H9 (cell line): ENCODE measurements around the gene ITGA1. TPM values are rescaled to one million over a fixed set of nuclear protein-coding genes. Genes with fewer than 3 reads are reported as not detected.

ENCODE experiments used
- DNase-seq: peaks from one replicate; pipeline ENCODE4 v3.0.0-alpha.2; 2017
- H2AFZ ChIP-seq: one replicate; pipeline ENCODE4 v1.6.1; 2013; ENCODE audit warnings: mild to moderate bottlenecking, low read length, control low read depth, moderate library complexity
- H2AK5ac ChIP-seq: 2 replicates; pipeline ENCODE4 v1.6.1; 2013; ENCODE audit warnings: low read length, control low read depth, mixed read lengths; ENCODE audit not compliant: insufficient read length
- H2BK120ac ChIP-seq: one replicate; pipeline ENCODE4 v1.6.1; 2013; ENCODE audit warnings: low read depth, mild to moderate bottlenecking, low read length, control low read depth, inconsistent platforms; ENCODE audit not compliant: poor library complexity, severe bottlenecking
- H2BK12ac ChIP-seq: 2 replicates; pipeline ENCODE4 v1.6.1; 2013; ENCODE audit warnings: low read length, control low read depth, mixed read lengths, low read depth; ENCODE audit not compliant: insufficient read length
- H2BK15ac ChIP-seq: 2 replicates; pipeline ENCODE4 v1.6.1; 2013; ENCODE audit warnings: low read depth, low read length, control low read depth
- H2BK20ac ChIP-seq: one replicate; pipeline ENCODE4 v1.6.1; 2013; ENCODE audit warnings: low read depth, mild to moderate bottlenecking, low read length, control low read depth, inconsistent platforms; ENCODE audit not compliant: poor library complexity, severe bottlenecking
- H2BK5ac ChIP-seq: 2 replicates; pipeline ENCODE4 v1.6.1; 2013; ENCODE audit warnings: low read length, control low read depth, mixed read lengths; ENCODE audit not compliant: insufficient read length
- H3K14ac ChIP-seq: 2 replicates; pipeline ENCODE4 v1.6.1; 2013; ENCODE audit warnings: low read length, control low read depth; ENCODE audit not compliant: insufficient read depth
- H3K18ac ChIP-seq: 2 replicates; pipeline ENCODE4 v1.6.1; 2013; ENCODE audit warnings: low read depth, mild to moderate bottlenecking, mixed read lengths, low read length, control low read depth; ENCODE audit not compliant: insufficient read length
- H3K23ac ChIP-seq: 2 replicates; pipeline ENCODE4 v1.6.1; 2013; ENCODE audit warnings: low read length, control low read depth, mixed read lengths, low read depth; ENCODE audit not compliant: insufficient read length
- H3K23me2 ChIP-seq: 2 replicates; pipeline ENCODE4 v1.6.1; 2013; ENCODE audit warnings: low read depth, mild to moderate bottlenecking, mixed read lengths, low read length, control low read depth; ENCODE audit not compliant: insufficient read length, poor library complexity, severe bottlenecking
- H3K27ac ChIP-seq: 2 replicates; pipeline ENCODE4 v1.5.1; 2013; ENCODE audit warnings: low read length, control low read depth, mixed read lengths, low read depth; ENCODE audit not compliant: insufficient read length
- H3K27me3 ChIP-seq: 2 replicates; pipeline ENCODE4 v1.6.1; 2013; ENCODE audit warnings: low read length, control low read depth, inconsistent platforms; ENCODE audit not compliant: insufficient read depth
- H3K4ac ChIP-seq: 2 replicates; pipeline ENCODE4 v1.6.1; 2013; ENCODE audit warnings: low read depth, mild to moderate bottlenecking, control low read depth, inconsistent platforms, low read length, moderate library complexity
- H3K4me1 ChIP-seq: 2 replicates; pipeline ENCODE4 v1.6.1; 2013; ENCODE audit warnings: low read length, control low read depth, inconsistent platforms; ENCODE audit not compliant: insufficient read depth
- H3K4me2 ChIP-seq: 2 replicates; pipeline ENCODE4 v1.6.1; 2013; ENCODE audit warnings: low read length, control low read depth, mixed read lengths; ENCODE audit not compliant: insufficient read length, insufficient read depth
- H3K56ac ChIP-seq: 2 replicates; pipeline ENCODE4 v1.6.1; 2013; ENCODE audit warnings: low read depth, mild to moderate bottlenecking, mixed read lengths, low read length, control low read depth; ENCODE audit not compliant: insufficient read length
- H3K79me1 ChIP-seq: 2 replicates; pipeline ENCODE4 v1.6.1; 2013; ENCODE audit warnings: low read depth, mild to moderate bottlenecking, moderate library complexity, low read length, control low read depth, inconsistent platforms; ENCODE audit not compliant: insufficient read depth, poor library complexity, severe bottlenecking
- H3K79me2 ChIP-seq: 2 replicates; pipeline ENCODE4 v1.6.1; 2013; ENCODE audit warnings: low read length, control low read depth, inconsistent platforms; ENCODE audit not compliant: insufficient read depth
- H3K9ac ChIP-seq: 2 replicates; pipeline ENCODE4 v1.6.1; 2013; ENCODE audit warnings: low read length, control low read depth, mixed read lengths; ENCODE audit not compliant: insufficient read length; ENCODE audit errors: extremely low read depth
- H3K9me3 ChIP-seq: one replicate; pipeline ENCODE4 v1.6.1; 2013; ENCODE audit warnings: low read depth, low read length, inconsistent platforms; ENCODE audit not compliant: control insufficient read depth
- H3T11ph ChIP-seq: one replicate; pipeline ENCODE4 v1.6.1; 2013; ENCODE audit warnings: mild to moderate bottlenecking, low read length, control low read depth, inconsistent platforms
- H4K20me1 ChIP-seq: one replicate; pipeline ENCODE4 v1.6.1; 2013; ENCODE audit not compliant: control insufficient read depth, insufficient read length, insufficient read depth
- H4K5ac ChIP-seq: 2 replicates; pipeline ENCODE4 v1.6.1; 2013; ENCODE audit warnings: low read depth, mild to moderate bottlenecking, mixed read lengths, low read length, control low read depth; ENCODE audit not compliant: insufficient read length
- H4K8ac ChIP-seq: replicated peaks from 2 replicates; pipeline ENCODE4 v1.6.1; 2013; ENCODE audit warnings: low read length, control low read depth, mixed read lengths, low read depth; ENCODE audit not compliant: insufficient read length
- H4K91ac ChIP-seq: 2 replicates; pipeline ENCODE4 v1.6.1; 2013; ENCODE audit warnings: low read depth, mild to moderate bottlenecking, moderate library complexity, mixed read lengths, low read length, control low read depth; ENCODE audit not compliant: insufficient read length
- H3K27ac Mint-ChIP-seq, 3 experiments: 2 replicates in 2 of 3; 3 replicates in 1 of 3; pipeline ENCODE4 v1.8.0; 2020 to 2021; ENCODE audit warnings: mixed read lengths in 3 of 3, mild to moderate bottlenecking in 1 of 3, moderate library complexity in 1 of 3
- H3K27me3 Mint-ChIP-seq: 2 replicates; pipeline ENCODE4 v1.8.0; 2021; ENCODE audit warnings: low read depth, mild to moderate bottlenecking, moderate library complexity, mixed read lengths
- H3K36me3 Mint-ChIP-seq, 3 experiments: 2 replicates in 2 of 3; 3 replicates in 1 of 3; pipeline ENCODE4 v1.8.0; 2020 to 2021; ENCODE audit warnings: low read depth in 3 of 3, mixed read lengths in 3 of 3; ENCODE audit not compliant: insufficient read depth in 1 of 3
- H3K4me1 Mint-ChIP-seq, 2 experiments: 2 replicates each; pipeline ENCODE4 v1.8.0; 2020; ENCODE audit warnings: mixed read lengths in 2 of 2
- H3K4me3 Mint-ChIP-seq, 2 experiments: 2 replicates in 1 of 2; 3 replicates in 1 of 2; pipeline ENCODE4 v1.8.0; 2020 to 2021; ENCODE audit warnings: mild to moderate bottlenecking in 2 of 2, mixed read lengths in 2 of 2, moderate library complexity in 1 of 2
- H3K9me3 Mint-ChIP-seq, 2 experiments: 2 replicates in 1 of 2; 3 replicates in 1 of 2; pipeline ENCODE4 v1.8.0; 2020; ENCODE audit warnings: mild to moderate bottlenecking in 2 of 2, mixed read lengths in 2 of 2, moderate library complexity in 1 of 2
- total RNA-seq: library from RNA; stranded (reverse); gene quantifications from 2 replicates; pipeline ENCODE4 v1.2.1, GENCODE V29; 2021
- TF ChIP-seq, protein P1 (sequence below): fragments of 200-600 bp; sonication (generic); conservative IDR thresholded peaks from 3 replicates; pipeline ENCODE4 v1.8.0; 2021; ENCODE audit warnings: antibody characterized with exemption, mild to moderate bottlenecking

Gene ITGA1
- total RNA-seq, 1 experiment from 2014 or later = 3.9 TPM

DNA sequence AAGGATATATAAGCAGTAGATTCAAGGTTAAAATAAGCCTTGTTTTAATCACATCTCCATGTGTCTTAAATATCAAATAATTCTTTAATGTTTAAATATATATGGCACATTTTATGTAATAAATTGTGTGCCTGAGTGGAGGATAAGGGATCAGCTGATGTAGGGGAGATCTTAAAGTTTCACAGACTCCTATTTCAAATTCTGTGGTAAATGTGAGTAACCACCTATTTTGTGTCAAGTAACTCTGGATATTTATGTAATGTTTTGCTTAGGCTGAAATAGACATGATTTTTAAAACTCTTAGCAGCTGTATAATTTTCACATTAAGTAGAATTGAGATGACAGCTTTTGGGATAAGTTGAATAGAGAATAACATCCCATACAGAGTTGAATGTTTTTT, 160.1 kb downstream of the ITGA1 start:
- Histone ChIP-seq H4K91ac (no peak overlapping the region), H4K5ac (no peak overlapping the region), H3K56ac (no peak overlapping the region), H3T11ph (no peak overlapping the region), H3K9me3 (no peaks in the 10 kb centered on the region), H2BK120ac (no peak overlapping the region), H2AK5ac (no peak overlapping the region), H3K79me1 (no peaks in the 10 kb centered on the region), H3K23ac (no peak overlapping the region), H2AFZ (no peak overlapping the region), H3K4ac (no peak overlapping the region), H2BK20ac (no peak overlapping the region), H2BK12ac (no peak overlapping the region), H3K27me3 (no peaks in the 10 kb centered on the region), H3K79me2 (no peaks in the 10 kb centered on the region), H4K8ac (no peak overlapping the region), H4K20me1 (no peaks in the 10 kb centered on the region), H3K14ac (no peak overlapping the region), H2BK5ac (no peak overlapping the region), H3K4me1 (no peaks in the 10 kb centered on the region), H3K23me2 (no peaks in the 10 kb centered on the region), H3K9ac (no peak overlapping the region), H3K18ac (no peak overlapping the region), H3K27ac (no peak overlapping the region), H3K4me2 (no peak overlapping the region), H2BK15ac (no peak overlapping the region)
- no peaks in the 10 kb centered on the region for H3K4me1 Mint-ChIP-seq
- no peaks in the 10 kb centered on the region for H3K36me3 Mint-ChIP-seq
- DNase-seq = no peak
- H3K27me3 Mint-ChIP-seq = no peaks in the 10 kb centered on the region
- TF ChIP-seq, protein P1, sequence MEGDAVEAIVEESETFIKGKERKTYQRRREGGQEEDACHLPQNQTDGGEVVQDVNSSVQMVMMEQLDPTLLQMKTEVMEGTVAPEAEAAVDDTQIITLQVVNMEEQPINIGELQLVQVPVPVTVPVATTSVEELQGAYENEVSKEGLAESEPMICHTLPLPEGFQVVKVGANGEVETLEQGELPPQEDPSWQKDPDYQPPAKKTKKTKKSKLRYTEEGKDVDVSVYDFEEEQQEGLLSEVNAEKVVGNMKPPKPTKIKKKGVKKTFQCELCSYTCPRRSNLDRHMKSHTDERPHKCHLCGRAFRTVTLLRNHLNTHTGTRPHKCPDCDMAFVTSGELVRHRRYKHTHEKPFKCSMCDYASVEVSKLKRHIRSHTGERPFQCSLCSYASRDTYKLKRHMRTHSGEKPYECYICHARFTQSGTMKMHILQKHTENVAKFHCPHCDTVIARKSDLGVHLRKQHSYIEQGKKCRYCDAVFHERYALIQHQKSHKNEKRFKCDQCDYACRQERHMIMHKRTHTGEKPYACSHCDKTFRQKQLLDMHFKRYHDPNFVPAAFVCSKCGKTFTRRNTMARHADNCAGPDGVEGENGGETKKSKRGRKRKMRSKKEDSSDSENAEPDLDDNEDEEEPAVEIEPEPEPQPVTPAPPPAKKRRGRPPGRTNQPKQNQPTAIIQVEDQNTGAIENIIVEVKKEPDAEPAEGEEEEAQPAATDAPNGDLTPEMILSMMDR = no peak
- no peaks in the 10 kb centered on the region for H3K9me3 Mint-ChIP-seq
- H3K4me3 Mint-ChIP-seq = no peak overlapping the region
- H3K27ac Mint-ChIP-seq = no peak overlapping the region
